A172 (cell line): ENCODE results near the gene ARSI. TPM values are rescaled to one million over a fixed set of nuclear protein-coding genes. Genes with fewer than 3 reads are reported as not detected.

Experiments used
- DNase-seq: peaks from one replicate; pipeline ENCODE4 v3.0.0-alpha.2; 2015; ENCODE audit warnings: low spot score
- total RNA-seq: library from RNA; depleted of rRNA; stranded (reverse); fragments of >200 nt; shearing (Covaris generic); gene quantifications from 2 replicates; pipeline ENCODE4 v1.2.3, GENCODE V29; 2014; rRNA removed

The ARSI gene
- total RNA-seq, 1 experiment from 2014 or later, result 1.9 TPM

DNA sequence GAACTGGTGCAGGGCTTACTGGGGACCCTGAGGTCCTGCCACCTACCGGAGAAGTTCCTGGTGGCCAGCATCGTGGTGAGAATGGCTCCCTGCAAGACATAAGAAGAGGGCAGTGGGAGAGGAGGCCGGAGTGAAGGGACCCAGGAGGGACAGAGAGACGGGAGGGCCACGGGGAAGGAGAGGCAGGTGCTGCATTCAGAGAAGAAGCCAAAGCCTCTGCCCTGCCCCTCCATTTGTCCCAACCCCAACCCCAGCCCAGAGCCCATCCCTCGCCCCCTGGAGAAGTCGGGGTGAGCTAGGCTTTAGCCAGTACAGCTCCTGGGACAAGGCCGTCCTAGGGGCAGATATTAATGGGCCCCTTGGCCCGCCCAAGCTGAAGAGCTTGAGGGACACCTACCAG, 55.0 kb downstream of the ARSI start:
- no peak for DNase-seq

DNA sequence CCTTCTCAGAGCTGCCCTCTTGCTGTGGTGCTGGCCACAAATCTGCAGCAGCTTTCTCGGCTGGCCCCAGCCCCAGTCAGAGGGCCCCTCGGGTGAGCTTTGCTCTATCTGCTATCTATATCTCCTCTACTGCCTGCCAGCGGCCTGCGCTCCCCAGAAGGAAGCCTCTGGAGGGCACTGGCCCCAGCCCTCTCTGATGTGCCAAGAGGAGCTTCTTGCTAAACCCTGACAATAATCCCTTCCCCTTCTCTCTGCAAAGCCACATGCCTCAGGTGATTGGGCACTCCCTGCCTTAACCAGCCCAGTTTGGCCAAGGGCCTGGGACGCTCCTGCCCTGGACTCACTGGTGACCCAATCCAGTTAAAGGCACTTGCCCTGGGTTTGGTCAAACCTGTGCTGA, 55.9 kb downstream of the ARSI start:
- no peak for DNase-seq

- DNase-seq, result no peak
Observed at GRCh38 chr5:150246429-150246828, 56.3 kb downstream of the ARSI start.

Other genes starting within 250 kb of the ARSI start
- 0.84 and 0.96 TPM in 2 replicates for gene CSF1R, start 216.4 kb downstream of the ARSI start, total RNA-seq
- gene PDGFRB, start 147.1 kb downstream of the ARSI start, total RNA-seq, result 33.5 and 55.9 TPM in 2 replicates
- gene CDX1, start 136.1 kb downstream of the ARSI start, total RNA-seq, result not detected in 2 replicates
- not detected in 2 replicates for gene SLC6A7, start 112.8 kb downstream of the ARSI start, total RNA-seq
- gene CAMK2A, start 13.1 kb downstream of the ARSI start, total RNA-seq, result 1.2 and 1.3 TPM in 2 replicates
- 56.5 and 58.3 TPM in 2 replicates for gene TCOF1, start 54.8 kb upstream of the ARSI start, total RNA-seq
- gene CD74, start 110.0 kb upstream of the ARSI start, total RNA-seq, result 1.1 TPM in 1 of 2 replicates, not detected in the other
- gene RPS14, start 146.8 kb upstream of the ARSI start, total RNA-seq, result 2,916 and 3,804 TPM in 2 replicates
- 55.4 and 77.8 TPM in 2 replicates for gene NDST1, start 205.2 kb upstream of the ARSI start, total RNA-seq